Measurements from ENCODE around the gene LBHD2. TPM values are rescaled to one million over a fixed set of nuclear protein-coding genes. Genes with fewer than 3 reads are reported as not detected.

The LBHD2 gene
- total RNA-seq, 1 donor from 2014 or later: not detected

DNA sequence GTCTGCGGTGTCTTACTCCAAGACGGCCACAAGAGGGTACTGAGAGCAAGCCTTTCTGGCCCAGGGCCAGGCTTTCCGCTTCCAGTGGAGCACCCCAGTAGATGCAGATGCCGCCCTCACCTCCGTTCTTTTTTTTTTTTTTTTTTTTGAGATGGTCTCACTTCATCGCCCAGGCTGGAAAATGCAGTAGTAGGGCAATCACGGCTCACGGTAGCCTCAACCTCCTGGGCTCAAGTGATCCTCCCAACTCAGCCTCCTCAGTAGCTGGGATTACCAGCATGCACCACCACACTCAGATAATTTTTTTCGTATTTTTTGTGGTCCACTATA is 5.6 kb upstream of the LBHD2 start:
- intact Hi-C loops (cut with DNase I): no loop called here
- Histone ChIP-seq H3K36me3 (no peaks in the 10 kb centered on the region), H3K27me3 (no peaks in the 10 kb centered on the region), H3K4me1 (peaks cover 25% of the 10 kb centered on the region), H3K4me3 (no peak overlapping the region), H3K9me3 (no peaks in the 10 kb centered on the region), H3K27ac (no peak overlapping the region)
- DNase-seq (ENCODE audit: extremely low spot score in 2 of 2): no peak
- peak in 1 of 2 donors; percentile 11 for TF ChIP-seq POLR2AphosphoS5 (IDR thresholded peaks at IDR 0.05; ENCODE audit: insufficient read depth in 1 of 2, low read depth in 1 of 2)
- no peak for TF ChIP-seq POLR2A (IDR thresholded peaks at IDR 0.05)
- TF ChIP-seq, protein P1, sequence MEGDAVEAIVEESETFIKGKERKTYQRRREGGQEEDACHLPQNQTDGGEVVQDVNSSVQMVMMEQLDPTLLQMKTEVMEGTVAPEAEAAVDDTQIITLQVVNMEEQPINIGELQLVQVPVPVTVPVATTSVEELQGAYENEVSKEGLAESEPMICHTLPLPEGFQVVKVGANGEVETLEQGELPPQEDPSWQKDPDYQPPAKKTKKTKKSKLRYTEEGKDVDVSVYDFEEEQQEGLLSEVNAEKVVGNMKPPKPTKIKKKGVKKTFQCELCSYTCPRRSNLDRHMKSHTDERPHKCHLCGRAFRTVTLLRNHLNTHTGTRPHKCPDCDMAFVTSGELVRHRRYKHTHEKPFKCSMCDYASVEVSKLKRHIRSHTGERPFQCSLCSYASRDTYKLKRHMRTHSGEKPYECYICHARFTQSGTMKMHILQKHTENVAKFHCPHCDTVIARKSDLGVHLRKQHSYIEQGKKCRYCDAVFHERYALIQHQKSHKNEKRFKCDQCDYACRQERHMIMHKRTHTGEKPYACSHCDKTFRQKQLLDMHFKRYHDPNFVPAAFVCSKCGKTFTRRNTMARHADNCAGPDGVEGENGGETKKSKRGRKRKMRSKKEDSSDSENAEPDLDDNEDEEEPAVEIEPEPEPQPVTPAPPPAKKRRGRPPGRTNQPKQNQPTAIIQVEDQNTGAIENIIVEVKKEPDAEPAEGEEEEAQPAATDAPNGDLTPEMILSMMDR (IDR thresholded peaks at IDR 0.05): peak; percentile 36 to 79 (median 54)

DNA sequence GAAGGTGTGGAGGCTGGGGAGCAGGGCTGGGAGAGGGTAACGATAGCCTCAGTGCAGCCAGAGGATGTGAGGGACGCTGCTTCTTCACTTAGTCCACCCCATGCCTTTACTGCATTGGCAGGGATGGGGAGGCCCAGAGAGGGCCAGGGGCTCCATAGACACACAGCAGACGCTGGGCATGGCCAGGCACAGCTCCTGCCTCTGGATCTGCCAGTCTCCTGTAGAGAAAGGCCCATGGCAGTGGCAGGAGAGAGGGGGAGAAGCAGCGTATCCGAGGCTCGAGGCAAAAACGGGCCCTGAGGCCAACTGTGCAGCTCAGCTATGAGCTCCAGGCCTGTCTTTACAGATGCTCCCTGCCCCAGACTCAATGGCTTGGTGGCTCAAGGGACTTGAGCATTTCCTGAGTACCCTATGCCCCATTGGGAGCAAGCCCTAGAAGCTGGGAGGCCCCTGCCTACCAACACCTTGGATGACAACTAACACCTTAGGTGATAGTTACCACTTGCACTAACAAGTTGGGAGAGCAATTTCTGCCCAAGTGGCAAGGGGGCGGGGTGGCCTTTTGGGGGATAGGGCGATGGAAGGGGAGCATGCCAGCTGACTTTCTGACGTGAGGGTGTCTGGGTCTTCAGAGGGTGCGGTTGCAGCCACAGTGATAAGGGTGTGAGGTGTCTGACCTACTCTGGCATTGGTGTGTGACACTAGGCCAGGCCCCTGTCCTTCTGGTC is 5.0 kb upstream of the LBHD2 start:
- Histone ChIP-seq H3K9me3 (no peaks in the 10 kb centered on the region), H3K36me3 (no peaks in the 10 kb centered on the region), H3K27ac (no peak overlapping the region), H3K4me1 (peaks cover 19% of the 10 kb centered on the region), H3K4me3 (no peak overlapping the region), H3K27me3 (no peaks in the 10 kb centered on the region)
- TF ChIP-seq POLR2A (IDR thresholded peaks at IDR 0.05): no peak
- TF ChIP-seq POLR2AphosphoS5 (IDR thresholded peaks at IDR 0.05; ENCODE audit: insufficient read depth in 1 of 2, low read depth in 1 of 2): no peak
- TF ChIP-seq, protein P1 (IDR thresholded peaks at IDR 0.05): no peak
- intact Hi-C loops (cut with DNase I): no loop called here
- no peak for DNase-seq (ENCODE audit: extremely low spot score in 2 of 2)

DNA sequence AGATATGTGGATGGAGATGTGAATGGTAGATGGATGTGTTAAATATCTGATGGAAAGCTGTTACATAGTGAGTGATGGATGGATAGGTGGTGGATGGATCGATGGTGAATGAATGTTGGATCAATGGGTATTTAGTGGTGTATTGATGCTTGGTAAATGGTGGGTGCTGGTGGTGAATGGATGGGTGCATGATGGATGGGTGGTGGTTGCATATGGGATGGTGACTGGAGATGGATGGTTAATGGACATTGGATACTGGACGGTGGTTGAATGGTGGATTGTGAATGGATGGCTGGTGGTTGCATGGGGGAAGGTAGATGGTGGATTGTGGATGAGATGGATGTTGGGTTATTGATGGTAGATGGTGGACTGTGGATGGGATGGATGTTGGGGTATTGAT is 2.1 kb upstream of the LBHD2 start:
- intact Hi-C loops (cut with DNase I): no loop called here
- H3K36me3 ChIP-seq: no peaks in the 10 kb centered on the region
- H3K27ac ChIP-seq: no peak overlapping the region
- H3K27me3 ChIP-seq: no peaks in the 10 kb centered on the region
- peaks cover 5% of the 10 kb centered on the region for H3K4me1 ChIP-seq
- no peak for TF ChIP-seq POLR2A (IDR thresholded peaks at IDR 0.05)
- TF ChIP-seq POLR2AphosphoS5 (IDR thresholded peaks at IDR 0.05; ENCODE audit: insufficient read depth in 1 of 2, low read depth in 1 of 2): no peak
- TF ChIP-seq, protein P1 (IDR thresholded peaks at IDR 0.05): no peak
- no peaks in the 10 kb centered on the region for H3K9me3 ChIP-seq
- H3K4me3 ChIP-seq: no peak overlapping the region
- no peak for DNase-seq (ENCODE audit: extremely low spot score in 2 of 2)

DNA sequence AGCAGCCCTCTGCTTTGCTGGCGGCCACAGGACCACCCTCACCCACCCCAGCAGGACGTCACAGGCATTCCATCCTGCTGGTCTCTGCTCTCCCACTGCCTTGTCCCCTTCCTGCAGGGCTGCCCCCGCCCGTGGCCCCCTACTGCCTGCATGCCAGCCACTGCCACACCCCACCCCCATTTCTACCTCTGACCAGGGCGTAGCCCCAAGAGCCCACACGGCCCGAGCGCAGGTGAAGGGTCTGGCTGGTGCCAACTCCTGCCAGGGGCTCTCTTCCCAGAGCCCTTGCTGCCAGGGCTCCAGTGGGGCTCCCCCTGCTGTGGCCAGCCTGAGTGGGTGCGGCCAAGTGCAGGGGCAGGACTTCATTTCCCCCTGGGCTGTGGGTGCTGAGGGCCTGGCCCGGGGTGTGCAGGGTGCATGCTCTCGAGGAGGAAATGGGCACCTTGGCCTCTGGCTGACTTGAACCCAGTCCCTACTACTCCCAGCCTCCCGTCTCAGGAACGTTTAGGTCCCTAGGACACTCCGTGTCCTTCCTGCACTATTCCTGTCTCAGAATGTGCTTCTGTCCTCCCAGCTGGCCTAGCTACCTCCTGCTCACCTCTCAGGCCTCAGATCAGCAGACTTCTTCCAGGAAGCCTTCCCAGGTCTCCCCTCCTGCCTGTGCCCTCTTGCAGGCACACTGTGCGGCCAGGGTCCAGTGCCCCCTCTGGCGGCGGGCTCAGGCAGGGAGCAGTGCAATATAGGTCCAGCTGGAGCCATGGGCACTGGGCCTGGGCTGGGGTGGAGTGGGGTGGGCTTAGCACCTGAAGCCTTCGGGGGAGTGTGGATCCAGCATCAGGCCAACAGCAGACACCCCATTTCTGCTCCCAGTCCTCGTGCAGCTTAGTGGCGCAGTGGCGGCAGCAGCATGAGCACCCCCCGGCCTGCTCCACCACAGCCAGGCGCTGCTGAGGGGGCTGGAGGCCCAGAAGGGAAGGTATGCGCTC is 1.4 kb downstream of the LBHD2 start:
- no peak for DNase-seq (ENCODE audit: extremely low spot score in 2 of 2)
- no peak overlapping the region for H3K27ac ChIP-seq
- intact Hi-C loops (cut with DNase I): no loop called here
- H3K27me3 ChIP-seq: no peaks in the 10 kb centered on the region
- H3K4me1 ChIP-seq: peaks cover 5% of the 10 kb centered on the region
- no peaks in the 10 kb centered on the region for H3K9me3 ChIP-seq
- H3K4me3 ChIP-seq: no peak overlapping the region
- no peaks in the 10 kb centered on the region for H3K36me3 ChIP-seq
- TF ChIP-seq POLR2A (IDR thresholded peaks at IDR 0.05): no peak
- TF ChIP-seq POLR2AphosphoS5 (IDR thresholded peaks at IDR 0.05; ENCODE audit: insufficient read depth in 1 of 2, low read depth in 1 of 2): no peak
- TF ChIP-seq, protein P1 (IDR thresholded peaks at IDR 0.05): no peak

Measured in vagina (tissue), 2 donors.